H9 (cell line): ENCODE results near the gene PFDN4. TPM values are rescaled to one million over a fixed set of nuclear protein-coding genes. Genes with fewer than 3 reads are reported as not detected.

Experiments used
- DNase-seq: peaks from one replicate; pipeline ENCODE4 v3.0.0-alpha.2; 2017
- H2AFZ ChIP-seq: one replicate; pipeline ENCODE4 v1.6.1; 2013; ENCODE audit warnings: mild to moderate bottlenecking, low read length, control low read depth, moderate library complexity
- H2AK5ac ChIP-seq: 2 replicates; pipeline ENCODE4 v1.6.1; 2013; ENCODE audit warnings: low read length, control low read depth, mixed read lengths; ENCODE audit not compliant: insufficient read length
- H2BK120ac ChIP-seq: one replicate; pipeline ENCODE4 v1.6.1; 2013; ENCODE audit warnings: low read depth, mild to moderate bottlenecking, low read length, control low read depth, inconsistent platforms; ENCODE audit not compliant: poor library complexity, severe bottlenecking
- H2BK12ac ChIP-seq: 2 replicates; pipeline ENCODE4 v1.6.1; 2013; ENCODE audit warnings: low read length, control low read depth, mixed read lengths, low read depth; ENCODE audit not compliant: insufficient read length
- H2BK15ac ChIP-seq: 2 replicates; pipeline ENCODE4 v1.6.1; 2013; ENCODE audit warnings: low read depth, low read length, control low read depth
- H2BK20ac ChIP-seq: one replicate; pipeline ENCODE4 v1.6.1; 2013; ENCODE audit warnings: low read depth, mild to moderate bottlenecking, low read length, control low read depth, inconsistent platforms; ENCODE audit not compliant: poor library complexity, severe bottlenecking
- H2BK5ac ChIP-seq: 2 replicates; pipeline ENCODE4 v1.6.1; 2013; ENCODE audit warnings: low read length, control low read depth, mixed read lengths; ENCODE audit not compliant: insufficient read length
- H3K14ac ChIP-seq: 2 replicates; pipeline ENCODE4 v1.6.1; 2013; ENCODE audit warnings: low read length, control low read depth; ENCODE audit not compliant: insufficient read depth
- H3K18ac ChIP-seq: 2 replicates; pipeline ENCODE4 v1.6.1; 2013; ENCODE audit warnings: low read depth, mild to moderate bottlenecking, mixed read lengths, low read length, control low read depth; ENCODE audit not compliant: insufficient read length
- H3K23ac ChIP-seq: 2 replicates; pipeline ENCODE4 v1.6.1; 2013; ENCODE audit warnings: low read length, control low read depth, mixed read lengths, low read depth; ENCODE audit not compliant: insufficient read length
- H3K23me2 ChIP-seq: 2 replicates; pipeline ENCODE4 v1.6.1; 2013; ENCODE audit warnings: low read depth, mild to moderate bottlenecking, mixed read lengths, low read length, control low read depth; ENCODE audit not compliant: insufficient read length, poor library complexity, severe bottlenecking
- H3K27ac ChIP-seq: 2 replicates; pipeline ENCODE4 v1.5.1; 2013; ENCODE audit warnings: low read length, control low read depth, mixed read lengths, low read depth; ENCODE audit not compliant: insufficient read length
- H3K27me3 ChIP-seq: 2 replicates; pipeline ENCODE4 v1.6.1; 2013; ENCODE audit warnings: low read length, control low read depth, inconsistent platforms; ENCODE audit not compliant: insufficient read depth
- H3K4ac ChIP-seq: 2 replicates; pipeline ENCODE4 v1.6.1; 2013; ENCODE audit warnings: low read depth, mild to moderate bottlenecking, control low read depth, inconsistent platforms, low read length, moderate library complexity
- H3K4me1 ChIP-seq: 2 replicates; pipeline ENCODE4 v1.6.1; 2013; ENCODE audit warnings: low read length, control low read depth, inconsistent platforms; ENCODE audit not compliant: insufficient read depth
- H3K4me2 ChIP-seq: 2 replicates; pipeline ENCODE4 v1.6.1; 2013; ENCODE audit warnings: low read length, control low read depth, mixed read lengths; ENCODE audit not compliant: insufficient read length, insufficient read depth
- H3K56ac ChIP-seq: 2 replicates; pipeline ENCODE4 v1.6.1; 2013; ENCODE audit warnings: low read depth, mild to moderate bottlenecking, mixed read lengths, low read length, control low read depth; ENCODE audit not compliant: insufficient read length
- H3K79me1 ChIP-seq: 2 replicates; pipeline ENCODE4 v1.6.1; 2013; ENCODE audit warnings: low read depth, mild to moderate bottlenecking, moderate library complexity, low read length, control low read depth, inconsistent platforms; ENCODE audit not compliant: insufficient read depth, poor library complexity, severe bottlenecking
- H3K79me2 ChIP-seq: 2 replicates; pipeline ENCODE4 v1.6.1; 2013; ENCODE audit warnings: low read length, control low read depth, inconsistent platforms; ENCODE audit not compliant: insufficient read depth
- H3K9ac ChIP-seq: 2 replicates; pipeline ENCODE4 v1.6.1; 2013; ENCODE audit warnings: low read length, control low read depth, mixed read lengths; ENCODE audit not compliant: insufficient read length; ENCODE audit errors: extremely low read depth
- H3K9me3 ChIP-seq: one replicate; pipeline ENCODE4 v1.6.1; 2013; ENCODE audit warnings: low read depth, low read length, inconsistent platforms; ENCODE audit not compliant: control insufficient read depth
- H3T11ph ChIP-seq: one replicate; pipeline ENCODE4 v1.6.1; 2013; ENCODE audit warnings: mild to moderate bottlenecking, low read length, control low read depth, inconsistent platforms
- H4K20me1 ChIP-seq: one replicate; pipeline ENCODE4 v1.6.1; 2013; ENCODE audit not compliant: control insufficient read depth, insufficient read length, insufficient read depth
- H4K5ac ChIP-seq: 2 replicates; pipeline ENCODE4 v1.6.1; 2013; ENCODE audit warnings: low read depth, mild to moderate bottlenecking, mixed read lengths, low read length, control low read depth; ENCODE audit not compliant: insufficient read length
- H4K8ac ChIP-seq: replicated peaks from 2 replicates; pipeline ENCODE4 v1.6.1; 2013; ENCODE audit warnings: low read length, control low read depth, mixed read lengths, low read depth; ENCODE audit not compliant: insufficient read length
- H4K91ac ChIP-seq: 2 replicates; pipeline ENCODE4 v1.6.1; 2013; ENCODE audit warnings: low read depth, mild to moderate bottlenecking, moderate library complexity, mixed read lengths, low read length, control low read depth; ENCODE audit not compliant: insufficient read length
- H3K27ac Mint-ChIP-seq, 3 experiments: 2 replicates in 2 of 3; 3 replicates in 1 of 3; pipeline ENCODE4 v1.8.0; 2020 to 2021; ENCODE audit warnings: mixed read lengths in 3 of 3, mild to moderate bottlenecking in 1 of 3, moderate library complexity in 1 of 3
- H3K27me3 Mint-ChIP-seq: 2 replicates; pipeline ENCODE4 v1.8.0; 2021; ENCODE audit warnings: low read depth, mild to moderate bottlenecking, moderate library complexity, mixed read lengths
- H3K36me3 Mint-ChIP-seq, 3 experiments: 2 replicates in 2 of 3; 3 replicates in 1 of 3; pipeline ENCODE4 v1.8.0; 2020 to 2021; ENCODE audit warnings: low read depth in 3 of 3, mixed read lengths in 3 of 3; ENCODE audit not compliant: insufficient read depth in 1 of 3
- H3K4me1 Mint-ChIP-seq, 2 experiments: 2 replicates each; pipeline ENCODE4 v1.8.0; 2020; ENCODE audit warnings: mixed read lengths in 2 of 2
- H3K4me3 Mint-ChIP-seq, 2 experiments: 2 replicates in 1 of 2; 3 replicates in 1 of 2; pipeline ENCODE4 v1.8.0; 2020 to 2021; ENCODE audit warnings: mild to moderate bottlenecking in 2 of 2, mixed read lengths in 2 of 2, moderate library complexity in 1 of 2
- H3K9me3 Mint-ChIP-seq, 2 experiments: 2 replicates in 1 of 2; 3 replicates in 1 of 2; pipeline ENCODE4 v1.8.0; 2020; ENCODE audit warnings: mild to moderate bottlenecking in 2 of 2, mixed read lengths in 2 of 2, moderate library complexity in 1 of 2
- CTCF ChIP-seq: fragments of 200-600 bp; sonication (generic); conservative IDR thresholded peaks from 3 replicates; pipeline ENCODE4 v1.8.0; 2021; ENCODE audit warnings: antibody characterized with exemption, mild to moderate bottlenecking
- WGBS: extraction: QIAGEN DNeasy Blood & Tissue Kit; methylation state at CpG from one replicate; pipeline ENCODE4 v1.1.7; 2013; ENCODE audit warnings: missing lambda C conversion rate, low lambda C conversion rate, mixed read lengths; ENCODE audit not compliant: insufficient read length; ENCODE audit errors: extremely low coverage; 5-methylcytosine and 5-hydroxymethylcytosine counted together
- total RNA-seq: library from RNA; stranded (reverse); gene quantifications from 2 replicates; pipeline ENCODE4 v1.2.1, GENCODE V29; 2021

The PFDN4 gene
- total RNA-seq, 1 experiment from 2014 or later: 73.6 TPM

- peaks cover 17 to 18% of the 10 kb centered on the region in 2 experiments for H3K4me1 Mint-ChIP-seq
- H3K27ac Mint-ChIP-seq: peak overlapping the region in 1 of 3 experiments; percentile 100; a peak in 1 of 7 replicates
- Histone ChIP-seq H4K91ac (no peak overlapping the region), H2BK15ac (no peak overlapping the region), H3K4me2 (peak overlapping the region; percentile 45), H4K5ac (no peak overlapping the region), H2BK12ac (no peak overlapping the region), H3K4ac (no peak overlapping the region), H2BK120ac (no peak overlapping the region), H3K79me2 (peaks cover 27% of the 10 kb centered on the region; the same call in 1 of the 2 replicates), H4K8ac (no peak overlapping the region), H3K18ac (no peak overlapping the region), H3K27me3 (no peaks in the 10 kb centered on the region), H3K14ac (no peak overlapping the region), H3K27ac (no peak overlapping the region), H2BK20ac (no peak overlapping the region), H4K20me1 (no peaks in the 10 kb centered on the region), H2AFZ (no peak overlapping the region), H3K23me2 (peaks cover 7% of the 10 kb centered on the region), H3K79me1 (no peaks in the 10 kb centered on the region), H3K9ac (no peak overlapping the region), H3K9me3 (no peaks in the 10 kb centered on the region), H3K56ac (peak overlapping the region; percentile 99), H3T11ph (no peak overlapping the region), H2BK5ac (no peak overlapping the region), H3K23ac (no peak overlapping the region), H3K4me1 (no peaks in the 10 kb centered on the region), H2AK5ac (no peak overlapping the region)
- no peaks in the 10 kb centered on the region; the same call in 1 of the 2 replicates for H3K27me3 Mint-ChIP-seq
- H3K4me3 Mint-ChIP-seq: peak overlapping the region; percentile 94 to 97
- no peak for DNase-seq
- H3K36me3 Mint-ChIP-seq: peaks cover 6 to 20% (median 16%) of the 10 kb centered on the region in 3 experiments; a peak in 6 of 7 replicates
- H3K9me3 Mint-ChIP-seq: no peaks in the 10 kb centered on the region
- no CpG with 5 or more reads among the region's 7 CpGs for WGBS
- no peak for TF ChIP-seq CTCF
These were observed 689 bp upstream of the PFDN4 start for GRCh38 chr20:54207053-54207742.
